GM12878 (cell line): ENCODE measurements around the gene PKD1L1. TPM values are rescaled to one million over a fixed set of nuclear protein-coding genes. Genes with fewer than 3 reads are reported as not detected.

ENCODE experiments used
- BCL11A ChIP-seq: IDR thresholded peaks from 2 replicates; pipeline ENCODE4 v1.6.1; 2011; ENCODE audit warnings: low read depth, low read length
- CEBPB ChIP-seq, 2 experiments: fragments of 150-350 bp in 1 of 2; IDR thresholded peaks; 2 replicates each; pipeline ENCODE4 v1.6.1; 2012 to 2014; ENCODE audit warnings: low read depth in 2 of 2, low read length in 2 of 2, borderline replicate concordance in 1 of 2, inconsistent platforms in 1 of 2
- CHD2 ChIP-seq: IDR thresholded peaks from 2 replicates; pipeline ENCODE4 v1.6.1; 2011; ENCODE audit warnings: low read depth, low read length, improper control_type of control experiment, borderline replicate concordance
- ETV6 ChIP-seq, 2 experiments: fragments of 450-650 bp in 1 of 2; IDR thresholded peaks in 1 of 2; conservative IDR thresholded peaks in 1 of 2; 2 replicates each; pipeline ENCODE4 v1.6.1; 2014; ENCODE audit warnings: antibody characterized with exemption in 1 of 2, borderline replicate concordance in 1 of 2, low read depth in 1 of 2, mild to moderate bottlenecking in 1 of 2, moderate library complexity in 1 of 2
- FOXK2 ChIP-seq: fragments of 450-650 bp; IDR thresholded peaks from 2 replicates; pipeline ENCODE4 v1.6.1; 2017; ENCODE audit warnings: mild to moderate bottlenecking, moderate library complexity
- HDAC6 ChIP-seq: fragments of 200-600 bp; sonication (generic); IDR thresholded peaks from one replicate; pipeline ENCODE4 v1.8.0; 2017; ENCODE audit warnings: antibody characterized with exemption; ENCODE audit not compliant: unreplicated experiment
- IKZF2 ChIP-seq, 2 experiments: fragments of 450-650 bp; IDR thresholded peaks; 2 replicates each; pipeline ENCODE4 v1.6.1; 2017; ENCODE audit warnings: mild to moderate bottlenecking in 2 of 2, moderate library complexity in 2 of 2
- LARP7 ChIP-seq: fragments of 450-650 bp; IDR thresholded peaks from 2 replicates; pipeline ENCODE4 v1.6.1; 2017; ENCODE audit warnings: mild to moderate bottlenecking
- MTA3 ChIP-seq: IDR thresholded peaks from 2 replicates; pipeline ENCODE4 v1.6.1; 2012; ENCODE audit warnings: low read length, inconsistent platforms, borderline replicate concordance
- NFXL1 ChIP-seq: fragments of 450-650 bp; IDR thresholded peaks from 2 replicates; pipeline ENCODE4 v1.6.1; 2017; ENCODE audit warnings: antibody characterized with exemption, mild to moderate bottlenecking, borderline replicate concordance
- NR2F1 ChIP-seq: fragments of 450-650 bp; conservative IDR thresholded peaks from 2 replicates; pipeline ENCODE4 v1.6.1; 2017; ENCODE audit warnings: mild to moderate bottlenecking
- SIX5 ChIP-seq: IDR thresholded peaks from 2 replicates; pipeline ENCODE4 v1.6.1; 2011; ENCODE audit warnings: mild to moderate bottlenecking, low read depth, low read length, moderate library complexity; ENCODE audit not compliant: severe bottlenecking
- SMAD5 ChIP-seq: IDR thresholded peaks from 2 replicates; pipeline ENCODE4 v1.6.1; 2016; ENCODE audit warnings: antibody characterized with exemption, low read depth
- SPI1 ChIP-seq: IDR thresholded peaks from 2 replicates; pipeline ENCODE4 v1.6.1; 2011; ENCODE audit warnings: low read depth, mild to moderate bottlenecking, low read length, moderate library complexity, borderline replicate concordance; ENCODE audit not compliant: insufficient read depth
- TCF12 ChIP-seq: IDR thresholded peaks from 2 replicates; pipeline ENCODE4 v1.6.1; 2011; ENCODE audit warnings: low read depth, mild to moderate bottlenecking, low read length
- polyA plus RNA-seq, 11 experiments: library from polyadenylated mRNA; depleted of rRNA in 4 of 11; unstranded in 6 of 11; stranded (reverse) in 5 of 11; fragments of >200 nt; fragmentation: Nextera tagmentation in 4 of 11; fragmentation: Illumina TruSeq in 1 of 11; extraction: Ambion mirVana in 4 of 11; extraction: Trizol in 1 of 11; gene quantifications; 1 replicate in 1 of 11; 2 replicates in 10 of 11; pipeline versions ENCODE4 v1.2.1 to v1.2.3, GENCODE V29; 2011 to 2016; ENCODE audit warnings: inconsistent platforms in 2 of 11, missing spikeins in 2 of 11, low read depth in 1 of 11
- total RNA-seq, 4 experiments: library from RNA; depleted of rRNA in 3 of 4; stranded (reverse); fragments of >200 nt in 3 of 4; fragmentation: Illumina TruSeq in 1 of 4; extraction: Trizol in 1 of 4; gene quantifications; 2 replicates each; pipeline versions ENCODE4 v1.2.1 to v1.2.3, GENCODE V29; 2013 to 2021
- TF ChIP-seq, protein P1 (sequence below): fragments of 450-650 bp; IDR thresholded peaks from 2 replicates; pipeline ENCODE4 v1.6.1; 2017; ENCODE audit warnings: mild to moderate bottlenecking
- TF ChIP-seq, protein P2 (sequence below): fragments of 450-650 bp; conservative IDR thresholded peaks from 2 replicates; pipeline ENCODE4 v1.6.1; 2017; ENCODE audit warnings: mild to moderate bottlenecking, moderate library complexity
- TF ChIP-seq, protein P3 (sequence below): fragments of 450-650 bp; IDR thresholded peaks from 2 replicates; pipeline ENCODE4 v1.6.1; 2017; ENCODE audit warnings: antibody characterized with exemption, mild to moderate bottlenecking, moderate library complexity
- TF ChIP-seq, protein P4 (sequence below): fragments of 450-650 bp; IDR thresholded peaks from 2 replicates; pipeline ENCODE4 v1.6.1; 2017; ENCODE audit warnings: mild to moderate bottlenecking, moderate library complexity

The PKD1L1 gene
- total and polyA plus RNA-seq, 10 of the 15 experiments (the other 5 are each of a cell fraction or from before 2014, with no cell fraction given), result under 0.01 to 0.05 (median 0.02) TPM; not detected in 3

DNA sequence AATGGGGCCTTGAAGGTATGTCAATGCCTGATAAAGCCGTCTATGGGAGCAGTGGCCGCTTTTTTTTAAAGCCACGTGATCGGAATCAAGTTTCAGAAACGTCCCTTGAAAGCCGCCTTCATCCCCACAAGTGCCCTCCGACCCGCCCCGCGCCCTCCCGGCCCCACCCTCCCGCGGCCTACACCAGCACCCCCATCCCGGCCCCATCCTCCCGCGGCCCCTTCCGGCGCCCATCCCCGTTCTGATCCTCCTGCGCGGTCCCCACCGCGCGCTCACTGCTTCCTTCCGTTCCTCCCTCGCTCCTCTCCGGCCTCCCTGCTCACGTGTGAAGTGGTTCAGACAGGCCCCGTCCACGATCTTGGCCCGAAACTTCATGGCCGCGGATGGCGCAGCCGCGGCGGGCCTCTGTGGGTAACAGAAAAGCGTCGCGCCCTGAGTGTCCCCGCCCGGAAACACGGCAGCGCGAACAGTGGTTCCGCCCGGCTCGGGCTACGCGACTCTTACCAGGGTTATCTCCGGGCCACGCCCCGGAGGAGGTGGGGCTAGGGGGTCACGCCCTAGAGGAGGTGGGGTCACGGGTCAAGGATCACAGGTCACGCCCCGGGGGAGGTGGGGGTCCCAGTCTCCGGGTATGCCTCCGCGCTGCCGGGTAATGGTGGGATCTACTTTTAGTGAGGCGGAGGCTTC lies 31.0 kb upstream of the PKD1L1 start, which contains the start of gene HUS1 (continued):
- peak; percentile 100 for TF ChIP-seq NR2F1
- TF ChIP-seq FOXK2, result peak; percentile 33; the same call in 1 of the 2 replicates
- no peak; the same call in none of the 2 replicates for TF ChIP-seq TCF12
- TF ChIP-seq BCL11A, result no peak
- peak; percentile 81; the same call in 1 of the 2 replicates for TF ChIP-seq CHD2
- TF ChIP-seq IKZF2 (IDR thresholded peaks at IDR 0.05), result peak; percentile 34 to 66; a peak in 3 of 4 replicates
- TF ChIP-seq, protein P1, sequence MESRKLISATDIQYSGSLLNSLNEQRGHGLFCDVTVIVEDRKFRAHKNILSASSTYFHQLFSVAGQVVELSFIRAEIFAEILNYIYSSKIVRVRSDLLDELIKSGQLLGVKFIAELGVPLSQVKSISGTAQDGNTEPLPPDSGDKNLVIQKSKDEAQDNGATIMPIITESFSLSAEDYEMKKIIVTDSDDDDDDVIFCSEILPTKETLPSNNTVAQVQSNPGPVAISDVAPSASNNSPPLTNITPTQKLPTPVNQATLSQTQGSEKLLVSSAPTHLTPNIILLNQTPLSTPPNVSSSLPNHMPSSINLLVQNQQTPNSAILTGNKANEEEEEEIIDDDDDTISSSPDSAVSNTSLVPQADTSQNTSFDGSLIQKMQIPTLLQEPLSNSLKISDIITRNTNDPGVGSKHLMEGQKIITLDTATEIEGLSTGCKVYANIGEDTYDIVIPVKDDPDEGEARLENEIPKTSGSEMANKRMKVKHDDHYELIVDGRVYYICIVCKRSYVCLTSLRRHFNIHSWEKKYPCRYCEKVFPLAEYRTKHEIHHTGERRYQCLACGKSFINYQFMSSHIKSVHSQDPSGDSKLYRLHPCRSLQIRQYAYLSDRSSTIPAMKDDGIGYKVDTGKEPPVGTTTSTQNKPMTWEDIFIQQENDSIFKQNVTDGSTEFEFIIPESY, result no peak
- TF ChIP-seq NFXL1, result no peak
- TF ChIP-seq SMAD5, result no peak
- TF ChIP-seq CEBPB (IDR thresholded peaks at IDR 0.05; ENCODE audit: borderline replicate concordance in 1 of 2, low read depth in 2 of 2, low read length in 2 of 2), result no peak
- TF ChIP-seq, protein P2, sequence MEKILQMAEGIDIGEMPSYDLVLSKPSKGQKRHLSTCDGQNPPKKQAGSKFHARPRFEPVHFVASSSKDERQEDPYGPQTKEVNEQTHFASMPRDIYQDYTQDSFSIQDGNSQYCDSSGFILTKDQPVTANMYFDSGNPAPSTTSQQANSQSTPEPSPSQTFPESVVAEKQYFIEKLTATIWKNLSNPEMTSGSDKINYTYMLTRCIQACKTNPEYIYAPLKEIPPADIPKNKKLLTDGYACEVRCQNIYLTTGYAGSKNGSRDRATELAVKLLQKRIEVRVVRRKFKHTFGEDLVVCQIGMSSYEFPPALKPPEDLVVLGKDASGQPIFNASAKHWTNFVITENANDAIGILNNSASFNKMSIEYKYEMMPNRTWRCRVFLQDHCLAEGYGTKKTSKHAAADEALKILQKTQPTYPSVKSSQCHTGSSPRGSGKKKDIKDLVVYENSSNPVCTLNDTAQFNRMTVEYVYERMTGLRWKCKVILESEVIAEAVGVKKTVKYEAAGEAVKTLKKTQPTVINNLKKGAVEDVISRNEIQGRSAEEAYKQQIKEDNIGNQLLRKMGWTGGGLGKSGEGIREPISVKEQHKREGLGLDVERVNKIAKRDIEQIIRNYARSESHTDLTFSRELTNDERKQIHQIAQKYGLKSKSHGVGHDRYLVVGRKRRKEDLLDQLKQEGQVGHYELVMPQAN, result no peak
- TF ChIP-seq SIX5, result peak; percentile 62
- TF ChIP-seq, protein P3, sequence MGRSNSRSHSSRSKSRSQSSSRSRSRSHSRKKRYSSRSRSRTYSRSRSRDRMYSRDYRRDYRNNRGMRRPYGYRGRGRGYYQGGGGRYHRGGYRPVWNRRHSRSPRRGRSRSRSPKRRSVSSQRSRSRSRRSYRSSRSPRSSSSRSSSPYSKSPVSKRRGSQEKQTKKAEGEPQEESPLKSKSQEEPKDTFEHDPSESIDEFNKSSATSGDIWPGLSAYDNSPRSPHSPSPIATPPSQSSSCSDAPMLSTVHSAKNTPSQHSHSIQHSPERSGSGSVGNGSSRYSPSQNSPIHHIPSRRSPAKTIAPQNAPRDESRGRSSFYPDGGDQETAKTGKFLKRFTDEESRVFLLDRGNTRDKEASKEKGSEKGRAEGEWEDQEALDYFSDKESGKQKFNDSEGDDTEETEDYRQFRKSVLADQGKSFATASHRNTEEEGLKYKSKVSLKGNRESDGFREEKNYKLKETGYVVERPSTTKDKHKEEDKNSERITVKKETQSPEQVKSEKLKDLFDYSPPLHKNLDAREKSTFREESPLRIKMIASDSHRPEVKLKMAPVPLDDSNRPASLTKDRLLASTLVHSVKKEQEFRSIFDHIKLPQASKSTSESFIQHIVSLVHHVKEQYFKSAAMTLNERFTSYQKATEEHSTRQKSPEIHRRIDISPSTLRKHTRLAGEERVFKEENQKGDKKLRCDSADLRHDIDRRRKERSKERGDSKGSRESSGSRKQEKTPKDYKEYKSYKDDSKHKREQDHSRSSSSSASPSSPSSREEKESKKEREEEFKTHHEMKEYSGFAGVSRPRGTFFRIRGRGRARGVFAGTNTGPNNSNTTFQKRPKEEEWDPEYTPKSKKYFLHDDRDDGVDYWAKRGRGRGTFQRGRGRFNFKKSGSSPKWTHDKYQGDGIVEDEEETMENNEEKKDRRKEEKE, result no peak
- TF ChIP-seq, protein P4, sequence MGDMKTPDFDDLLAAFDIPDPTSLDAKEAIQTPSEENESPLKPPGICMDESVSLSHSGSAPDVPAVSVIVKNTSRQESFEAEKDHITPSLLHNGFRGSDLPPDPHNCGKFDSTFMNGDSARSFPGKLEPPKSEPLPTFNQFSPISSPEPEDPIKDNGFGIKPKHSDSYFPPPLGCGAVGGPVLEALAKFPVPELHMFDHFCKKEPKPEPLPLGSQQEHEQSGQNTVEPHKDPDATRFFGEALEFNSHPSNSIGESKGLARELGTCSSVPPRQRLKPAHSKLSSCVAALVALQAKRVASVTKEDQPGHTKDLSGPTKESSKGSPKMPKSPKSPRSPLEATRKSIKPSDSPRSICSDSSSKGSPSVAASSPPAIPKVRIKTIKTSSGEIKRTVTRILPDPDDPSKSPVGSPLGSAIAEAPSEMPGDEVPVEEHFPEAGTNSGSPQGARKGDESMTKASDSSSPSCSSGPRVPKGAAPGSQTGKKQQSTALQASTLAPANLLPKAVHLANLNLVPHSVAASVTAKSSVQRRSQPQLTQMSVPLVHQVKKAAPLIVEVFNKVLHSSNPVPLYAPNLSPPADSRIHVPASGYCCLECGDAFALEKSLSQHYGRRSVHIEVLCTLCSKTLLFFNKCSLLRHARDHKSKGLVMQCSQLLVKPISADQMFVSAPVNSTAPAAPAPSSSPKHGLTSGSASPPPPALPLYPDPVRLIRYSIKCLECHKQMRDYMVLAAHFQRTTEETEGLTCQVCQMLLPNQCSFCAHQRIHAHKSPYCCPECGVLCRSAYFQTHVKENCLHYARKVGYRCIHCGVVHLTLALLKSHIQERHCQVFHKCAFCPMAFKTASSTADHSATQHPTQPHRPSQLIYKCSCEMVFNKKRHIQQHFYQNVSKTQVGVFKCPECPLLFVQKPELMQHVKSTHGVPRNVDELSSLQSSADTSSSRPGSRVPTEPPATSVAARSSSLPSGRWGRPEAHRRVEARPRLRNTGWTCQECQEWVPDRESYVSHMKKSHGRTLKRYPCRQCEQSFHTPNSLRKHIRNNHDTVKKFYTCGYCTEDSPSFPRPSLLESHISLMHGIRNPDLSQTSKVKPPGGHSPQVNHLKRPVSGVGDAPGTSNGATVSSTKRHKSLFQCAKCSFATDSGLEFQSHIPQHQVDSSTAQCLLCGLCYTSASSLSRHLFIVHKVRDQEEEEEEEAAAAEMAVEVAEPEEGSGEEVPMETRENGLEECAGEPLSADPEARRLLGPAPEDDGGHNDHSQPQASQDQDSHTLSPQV, result no peak
- TF ChIP-seq HDAC6, result no peak
- no peak for TF ChIP-seq SPI1
- TF ChIP-seq LARP7, result peak; percentile 81; the same call in 1 of the 2 replicates
- TF ChIP-seq ETV6 (conservative IDR thresholded peaks at IDR 0.05 in 1 of 2, IDR thresholded peaks at IDR 0.05 in 1 of 2; ENCODE audit: borderline replicate concordance in 1 of 2, low read depth in 1 of 2), result peak in 1 of 2 experiments; percentile 62; a peak in 1 of 4 replicates
- TF ChIP-seq MTA3, result no peak
